ENCODE data around the gene ADAMTS14.

DNA sequence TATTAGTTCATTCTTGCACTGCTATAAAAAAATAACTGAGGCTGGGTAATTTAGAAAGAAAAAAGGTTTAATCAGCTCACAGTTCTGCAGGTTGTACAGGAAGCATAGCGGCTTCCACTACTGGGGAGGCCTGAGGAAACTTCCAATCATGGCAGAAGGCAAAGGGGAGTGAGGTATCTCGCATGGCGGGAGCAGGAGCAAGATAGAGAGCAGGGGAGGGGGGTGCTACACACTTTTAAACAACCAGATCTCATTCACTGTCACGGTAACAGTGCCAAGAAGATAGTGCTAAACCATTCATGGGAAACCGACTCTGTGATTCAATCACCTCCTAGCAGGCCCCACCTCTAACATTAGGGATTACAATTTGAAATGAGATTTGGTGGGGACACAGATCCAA, 11.6 kb downstream of the ADAMTS14 start:
- no peak for TF ChIP-seq RAD21 (IDR thresholded peaks at IDR 0.05; ENCODE audit: low read depth)
- no peak for TF ChIP-seq EP300 (IDR thresholded peaks at IDR 0.05; ENCODE audit: borderline replicate concordance)
- TF ChIP-seq, protein P1, sequence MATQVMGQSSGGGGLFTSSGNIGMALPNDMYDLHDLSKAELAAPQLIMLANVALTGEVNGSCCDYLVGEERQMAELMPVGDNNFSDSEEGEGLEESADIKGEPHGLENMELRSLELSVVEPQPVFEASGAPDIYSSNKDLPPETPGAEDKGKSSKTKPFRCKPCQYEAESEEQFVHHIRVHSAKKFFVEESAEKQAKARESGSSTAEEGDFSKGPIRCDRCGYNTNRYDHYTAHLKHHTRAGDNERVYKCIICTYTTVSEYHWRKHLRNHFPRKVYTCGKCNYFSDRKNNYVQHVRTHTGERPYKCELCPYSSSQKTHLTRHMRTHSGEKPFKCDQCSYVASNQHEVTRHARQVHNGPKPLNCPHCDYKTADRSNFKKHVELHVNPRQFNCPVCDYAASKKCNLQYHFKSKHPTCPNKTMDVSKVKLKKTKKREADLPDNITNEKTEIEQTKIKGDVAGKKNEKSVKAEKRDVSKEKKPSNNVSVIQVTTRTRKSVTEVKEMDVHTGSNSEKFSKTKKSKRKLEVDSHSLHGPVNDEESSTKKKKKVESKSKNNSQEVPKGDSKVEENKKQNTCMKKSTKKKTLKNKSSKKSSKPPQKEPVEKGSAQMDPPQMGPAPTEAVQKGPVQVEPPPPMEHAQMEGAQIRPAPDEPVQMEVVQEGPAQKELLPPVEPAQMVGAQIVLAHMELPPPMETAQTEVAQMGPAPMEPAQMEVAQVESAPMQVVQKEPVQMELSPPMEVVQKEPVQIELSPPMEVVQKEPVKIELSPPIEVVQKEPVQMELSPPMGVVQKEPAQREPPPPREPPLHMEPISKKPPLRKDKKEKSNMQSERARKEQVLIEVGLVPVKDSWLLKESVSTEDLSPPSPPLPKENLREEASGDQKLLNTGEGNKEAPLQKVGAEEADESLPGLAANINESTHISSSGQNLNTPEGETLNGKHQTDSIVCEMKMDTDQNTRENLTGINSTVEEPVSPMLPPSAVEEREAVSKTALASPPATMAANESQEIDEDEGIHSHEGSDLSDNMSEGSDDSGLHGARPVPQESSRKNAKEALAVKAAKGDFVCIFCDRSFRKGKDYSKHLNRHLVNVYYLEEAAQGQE (IDR thresholded peaks at IDR 0.05; ENCODE audit: low read depth), result no peak
- TF ChIP-seq NFIC (IDR thresholded peaks at IDR 0.05), result no peak

Data from Ishikawa (cell line).